Peyer's patch (tissue), 4 donors: ENCODE data around the gene ZNF587.
A peak's percentile ranks its signal among the peaks of the same experiment; 100 is the strongest.

Source experiments
- CTCF ChIP-seq, 6 experiments: fragments of 450-650 bp in 4 of 6; fragments of 200-600 bp in 2 of 6; sonication (generic) in 1 of 6; IDR thresholded peaks; one replicate each; pipeline ENCODE4 v1.5.1; 2017 to 2019; ENCODE audit warnings: antibody characterized with exemption in 6 of 6, mild to moderate bottlenecking in 3 of 6, moderate library complexity in 1 of 6
- POLR2A ChIP-seq, 2 donors: fragments of 450-650 bp; IDR thresholded peaks; one replicate each; pipeline ENCODE4 v1.5.1; 2017; ENCODE audit warnings: antibody characterized with exemption in 2 of 2, mild to moderate bottlenecking in 2 of 2, moderate library complexity in 2 of 2

- TF ChIP-seq CTCF (IDR thresholded peaks at IDR 0.05) (no peak), POLR2A (IDR thresholded peaks at IDR 0.05) (peak in 1 of 2 donors; percentile 14)
These were observed 926 bp downstream of the ZNF587 start for GRCh38 chr19:57850553-57851017.
